ENCODE data around the gene MAML2.

DNA sequence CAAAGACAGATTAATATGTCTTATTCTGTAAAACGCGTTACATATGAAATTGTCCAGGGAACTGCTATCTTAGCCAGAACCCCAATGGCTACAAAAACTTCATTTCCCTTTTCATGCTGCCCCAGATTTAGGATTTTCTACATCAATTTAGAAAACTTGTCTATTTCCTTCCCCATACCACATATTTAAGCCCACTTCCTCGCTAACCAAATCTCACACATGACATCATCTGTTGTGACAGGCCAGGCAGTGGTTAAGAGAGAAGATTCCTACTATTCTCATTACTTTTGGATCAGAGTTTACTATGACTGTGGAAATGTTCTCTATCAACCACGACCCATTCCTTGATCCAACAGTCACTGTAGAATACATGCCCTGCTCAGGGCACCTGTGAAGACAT is 30.8 kb upstream of the MAML2 start:
- no peak for TF ChIP-seq CTCF (IDR thresholded peaks at IDR 0.05)
- no peak for TF ChIP-seq POLR2A (IDR thresholded peaks at IDR 0.05)

All from esophagus squamous epithelium (tissue), 4 donors.